NCI-H345 treated with DMSO at 0.1 percent for 48 hours (cell line): Measurements from ENCODE around the gene RASA2.
"Not testable (repeated sequence)": the region's sequence is repeated elsewhere in the genome, so short reads cannot be mapped to it uniquely, and the experiment has no call there.

Experiments used
- DNase-seq: peaks from one replicate; lab custom pipeline; 2025; ENCODE audit not compliant: unreplicated experiment; lab: John Stamatoyannopoulos, UW

The RASA2 gene

GRCh38 chr3:141491929-141492328 is 5.1 kb downstream of the RASA2 start:
- no peak for DNase-seq

GRCh38 chr3:141493184-141493583 is 6.4 kb downstream of the RASA2 start:
- no peak for DNase-seq

- not testable (repeated sequence) for DNase-seq
These were observed 10.8 kb downstream of the RASA2 start for GRCh38 chr3:141497589-141497988.

- DNase-seq, result no peak
These were observed 11.9 kb downstream of the RASA2 start for GRCh38 chr3:141498598-141499223.

- no peak for DNase-seq
These were observed 12.5 kb downstream of the RASA2 start for GRCh38 chr3:141499284-141499683.

- DNase-seq, result no peak
These were observed 13.1 kb downstream of the RASA2 start for GRCh38 chr3:141499965-141500364.

GRCh38 chr3:141500397-141500796 is 13.6 kb downstream of the RASA2 start:
- DNase-seq, result no peak

GRCh38 chr3:141505166-141505565 is 18.3 kb downstream of the RASA2 start:
- DNase-seq, result no peak

GRCh38 chr3:141506071-141506470 is 19.2 kb downstream of the RASA2 start:
- DNase-seq, result no peak

- DNase-seq, result no peak
These were observed 20.7 kb downstream of the RASA2 start for GRCh38 chr3:141507392-141508066.

- no peak for DNase-seq
These were observed 21.2 kb downstream of the RASA2 start for GRCh38 chr3:141508067-141508436.

GRCh38 chr3:141511361-141511760 is 24.5 kb downstream of the RASA2 start:
- DNase-seq, result no peak

GRCh38 chr3:141514382-141514781 is 27.6 kb downstream of the RASA2 start:
- DNase-seq, result no peak

GRCh38 chr3:141519587-141519986 is 32.8 kb downstream of the RASA2 start:
- DNase-seq, result no peak

- DNase-seq, result no peak
These were observed 35.0 kb downstream of the RASA2 start for GRCh38 chr3:141521781-141522180.

- no peak for DNase-seq
These were observed 37.0 kb downstream of the RASA2 start for GRCh38 chr3:141523615-141524375.

GRCh38 chr3:141524988-141525387 is 38.2 kb downstream of the RASA2 start:
- DNase-seq, result no peak

- no peak for DNase-seq
These were observed 39.0 kb downstream of the RASA2 start for GRCh38 chr3:141525814-141526213.

GRCh38 chr3:141526709-141527108 is 39.9 kb downstream of the RASA2 start:
- DNase-seq, result no peak

GRCh38 chr3:141528800-141529199 is 42.0 kb downstream of the RASA2 start:
- no peak for DNase-seq

- no peak for DNase-seq
These were observed 42.4 kb downstream of the RASA2 start for GRCh38 chr3:141529256-141529655.

GRCh38 chr3:141529717-141530414 is 43.0 kb downstream of the RASA2 start:
- no peak for DNase-seq
